ENCODE measurements around the gene PLCL1. TPM values are rescaled to one million over a fixed set of nuclear protein-coding genes. Genes with fewer than 3 reads are reported as not detected.
"Not testable (repeated sequence)": the region's sequence is repeated elsewhere in the genome, so short reads cannot be mapped to it uniquely, and the experiment has no call there.

Gene PLCL1
- total RNA-seq, 1 experiment from 2014 or later = not detected

DNA sequence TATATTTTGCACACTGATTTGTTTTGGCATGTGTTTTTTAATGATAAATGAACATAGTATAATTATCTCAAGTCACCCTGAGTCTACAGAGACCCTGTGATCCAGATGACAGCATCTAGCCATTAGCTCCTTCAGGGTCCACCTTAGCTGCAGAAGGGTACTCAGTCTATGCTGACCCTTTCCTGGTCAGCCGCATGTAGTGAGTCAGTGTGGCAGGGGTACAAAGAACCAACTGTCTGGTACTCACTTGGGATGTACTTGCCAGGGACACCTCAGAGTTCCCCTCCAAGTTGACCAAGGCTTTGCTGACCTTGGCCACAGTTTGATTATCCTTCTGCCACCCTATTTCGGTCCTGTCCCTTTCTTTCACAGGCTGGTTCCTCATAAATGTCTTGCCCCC is 369.5 kb downstream of the PLCL1 start:
- in situ Hi-C loops (cut with HindIII; ENCODE audit: low sequenced_read_pairs) = no loop called here
- no peak for DNase-seq (ENCODE audit: low spot score)

DNA sequence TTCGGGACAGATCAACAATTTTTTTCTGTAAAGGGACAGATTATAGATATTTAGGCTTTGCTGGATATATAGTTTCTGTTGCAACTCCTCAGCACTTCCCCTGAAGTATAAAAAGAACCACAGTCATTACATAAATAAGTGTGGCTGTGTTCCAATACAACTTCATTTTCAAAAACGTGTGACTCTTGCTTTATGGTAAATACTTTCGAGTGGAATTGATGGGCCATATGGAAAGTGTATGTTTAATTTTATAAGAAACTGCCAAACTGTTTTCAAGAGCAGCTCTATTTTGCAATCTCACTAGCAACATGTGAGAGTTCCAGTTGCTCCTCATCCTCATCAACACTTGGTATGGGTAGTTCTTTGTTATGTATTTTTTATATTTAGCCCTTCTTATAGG is 370.9 kb downstream of the PLCL1 start:
- DNase-seq (ENCODE audit: low spot score) = no peak
- in situ Hi-C loops (cut with HindIII; ENCODE audit: low sequenced_read_pairs) = no loop called here

DNA sequence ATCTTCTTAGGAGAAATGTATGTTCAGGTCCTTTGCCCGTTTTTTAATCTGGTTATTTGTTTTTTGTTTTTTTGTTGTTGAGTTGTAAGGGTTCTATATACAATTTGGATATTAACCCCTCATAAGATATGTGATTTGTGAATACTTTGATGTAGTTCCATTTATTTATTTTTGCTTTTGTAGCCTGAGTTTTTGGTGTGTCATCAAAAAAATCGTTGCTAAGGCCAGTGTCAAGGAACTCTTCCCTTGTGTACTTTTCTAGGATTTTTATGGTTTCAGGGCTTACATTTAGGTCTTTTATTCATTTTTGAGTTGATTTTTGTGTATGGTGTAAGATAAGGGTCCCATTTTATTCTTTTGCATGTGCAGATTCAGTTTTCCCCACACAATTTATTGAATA is 372.6 kb downstream of the PLCL1 start:
- no peak for DNase-seq (ENCODE audit: low spot score)
- in situ Hi-C loops (cut with HindIII; ENCODE audit: low sequenced_read_pairs) = no loop called here

DNA sequence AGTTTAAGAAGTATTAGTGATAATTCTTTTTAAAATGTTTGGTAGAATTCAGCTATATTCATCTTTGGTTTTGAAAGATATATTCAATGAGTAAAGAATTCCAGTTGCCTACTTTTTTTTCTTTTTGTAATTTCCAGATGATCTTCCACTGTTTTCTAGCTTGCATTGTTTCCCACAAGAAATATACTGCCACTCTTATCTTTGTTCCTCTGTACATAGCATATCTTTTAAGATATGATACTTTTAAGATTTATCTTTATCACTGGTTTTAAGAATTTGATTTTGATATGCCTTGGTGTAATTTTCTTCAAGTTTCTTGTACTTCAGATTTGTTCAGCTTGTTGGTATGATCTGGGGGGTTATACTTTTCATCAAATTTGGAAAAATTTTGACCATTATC is 374.4 kb downstream of the PLCL1 start:
- in situ Hi-C loops (cut with HindIII; ENCODE audit: low sequenced_read_pairs) = no loop called here
- DNase-seq (ENCODE audit: low spot score) = no peak

DNA sequence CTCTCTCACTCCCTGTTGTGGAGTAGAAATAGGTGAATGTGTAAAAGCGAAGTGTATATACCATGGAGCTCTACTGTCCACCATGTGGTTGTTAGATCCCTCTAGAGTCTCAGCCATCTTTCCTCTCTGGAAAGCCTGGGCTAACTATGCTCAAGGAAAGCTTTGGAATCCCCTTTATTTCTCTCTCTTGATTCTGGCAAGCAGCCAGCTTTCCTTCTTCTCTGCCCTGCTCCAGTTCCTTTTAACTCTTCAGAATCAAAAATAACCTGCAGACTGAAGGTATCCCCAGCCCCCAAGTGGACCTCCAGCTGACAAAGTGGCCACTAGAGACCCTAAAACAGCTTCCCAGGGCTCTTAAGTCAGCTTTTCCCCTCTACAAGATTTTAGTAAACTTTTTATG is 381.9 kb downstream of the PLCL1 start:
- in situ Hi-C loops (cut with HindIII; ENCODE audit: low sequenced_read_pairs) = no loop called here
- no peak for DNase-seq (ENCODE audit: low spot score)

DNA sequence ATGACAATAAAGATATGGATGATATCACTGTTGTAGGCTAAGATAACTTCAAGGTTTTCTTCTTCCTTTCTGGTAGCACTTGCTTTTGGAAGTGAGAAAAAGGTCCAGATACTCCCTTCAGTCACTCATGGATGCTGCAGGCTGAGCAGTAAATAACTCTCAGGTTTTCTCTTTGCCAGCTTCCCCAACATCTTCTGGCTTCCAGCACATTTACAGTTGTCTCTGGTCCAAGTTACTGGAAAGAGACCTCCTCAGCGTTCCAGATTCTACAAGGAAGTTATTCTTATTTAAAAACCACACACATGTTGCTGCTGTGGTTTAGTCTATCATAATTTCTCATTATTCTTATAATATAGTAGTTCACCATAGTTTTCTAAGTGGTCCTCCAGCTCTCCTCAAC is 383.4 kb downstream of the PLCL1 start:
- DNase-seq (ENCODE audit: low spot score) = no peak
- in situ Hi-C loops (cut with HindIII; ENCODE audit: low sequenced_read_pairs) = no loop called here

DNA sequence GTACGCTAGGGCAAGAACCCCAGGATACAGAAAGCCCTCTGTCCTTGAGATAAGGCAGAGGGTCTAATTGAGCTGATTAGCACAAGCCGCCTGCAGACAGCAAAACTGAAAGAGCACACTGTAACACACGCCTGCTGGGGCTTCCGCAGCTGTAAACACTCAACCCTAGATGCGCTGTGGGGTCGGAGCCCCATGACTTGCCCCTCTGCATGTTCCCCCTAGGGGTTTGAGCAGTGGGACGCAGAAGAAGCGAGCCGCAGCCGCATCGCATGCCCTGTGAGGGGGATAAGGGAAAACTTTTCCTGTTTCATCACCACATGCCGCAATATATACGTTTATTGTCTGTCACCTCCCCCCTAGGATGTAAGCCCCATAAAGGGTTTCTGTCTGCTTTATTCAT is 384.6 kb downstream of the PLCL1 start:
- in situ Hi-C loops (cut with HindIII; ENCODE audit: low sequenced_read_pairs) = no loop called here
- no peak for DNase-seq (ENCODE audit: low spot score)

DNA sequence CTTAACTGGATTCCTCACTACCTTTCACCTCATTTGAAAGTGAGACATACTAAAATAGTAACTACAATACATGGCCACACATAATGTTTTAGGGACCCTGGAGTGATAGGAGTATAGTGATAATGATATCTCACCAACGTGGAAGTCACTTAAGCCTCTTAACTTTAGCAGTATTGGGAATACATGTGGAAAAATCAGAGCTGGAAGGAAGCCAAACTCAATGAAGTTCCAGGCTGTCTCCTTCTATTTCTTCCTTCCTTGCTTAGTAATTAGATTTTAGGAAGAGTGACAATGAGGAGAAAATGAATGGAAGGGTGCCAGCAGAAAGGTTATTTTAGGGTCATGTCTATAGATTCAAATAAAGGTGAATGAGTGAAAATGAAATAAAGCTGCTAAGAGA is 387.3 kb downstream of the PLCL1 start:
- in situ Hi-C loops (cut with HindIII; ENCODE audit: low sequenced_read_pairs) = no loop called here
- no peak for DNase-seq (ENCODE audit: low spot score)

DNA sequence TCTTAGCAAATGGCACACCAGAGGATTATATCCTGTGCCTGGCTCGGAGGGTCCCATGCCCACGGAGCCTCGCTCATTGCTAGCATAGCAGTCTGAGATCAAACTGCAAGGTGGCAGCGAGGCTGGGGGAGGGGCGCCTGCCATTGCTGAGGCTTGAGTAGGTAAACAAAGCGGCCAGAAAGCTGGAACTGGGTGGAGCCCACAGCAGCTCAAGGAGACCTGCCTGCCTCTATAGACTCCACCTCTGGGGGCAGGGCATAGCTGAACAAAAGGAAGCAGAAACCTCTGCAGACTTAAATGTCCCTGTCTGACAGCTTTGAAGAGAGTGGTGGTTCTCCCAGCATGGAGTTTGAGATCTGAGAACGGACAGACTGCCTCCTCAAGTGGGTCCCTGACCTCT is 392.2 kb downstream of the PLCL1 start:
- in situ Hi-C loops (cut with HindIII; ENCODE audit: low sequenced_read_pairs); DNase-seq (ENCODE audit: low spot score): not testable (repeated sequence)

Other genes starting within 250 kb of the PLCL1 start
- not detected in 2 replicates for gene RFTN2, start 129.0 kb upstream of the PLCL1 start, total RNA-seq (2014; rRNA removed; shearing (Covaris generic))
- gene MARS2, start 99.2 kb upstream of the PLCL1 start, total RNA-seq (2014; rRNA removed; shearing (Covaris generic)) = 9.9 and 13.4 TPM in 2 replicates
- not detected in 2 replicates for gene BOLL, start 19.3 kb upstream of the PLCL1 start, total RNA-seq (2014; rRNA removed; shearing (Covaris generic))